Activated CD8-positive, alpha-beta T cell treated with anti-CD3 and anti-CD28 coated beads for 36 hours (primary cell): ENCODE data around the gene HEATR5A. TPM values are rescaled to one million over a fixed set of nuclear protein-coding genes. Genes with fewer than 3 reads are reported as not detected.

ENCODE experiments used
- ATAC-seq: fragments of 200-7000 bp; cut with Tn5 transposase; one replicate; pipeline ENCODE4 v1.10.0; 2021; ENCODE audit warnings: mild to moderate bottlenecking, moderate library complexity
- CTCF ChIA-PET: fragments of 350-600 bp; sonication (Branson Sonifier 250); formaldehyde crosslinking; loops from one replicate; lab custom pipeline; 2021; ENCODE audit warnings: antibody characterized with exemption; lab: Charles Lee
- POLR2A ChIA-PET: fragments of 350-600 bp; sonication (Branson Sonifier 250); formaldehyde crosslinking; loops from one replicate; lab custom pipeline; 2021; ENCODE audit warnings: antibody characterized with exemption; lab: Charles Lee
- DNase-seq: peaks from one replicate; pipeline ENCODE4 v3.0.0-alpha.2; 2020
- H3K27ac Mint-ChIP-seq: one replicate; pipeline ENCODE4 v1.8.0; 2021; ENCODE audit warnings: mild to moderate bottlenecking, mixed read lengths
- H3K27me3 Mint-ChIP-seq: one replicate; pipeline ENCODE4 v1.8.0; 2021; ENCODE audit warnings: mixed read lengths
- H3K36me3 Mint-ChIP-seq: one replicate; pipeline ENCODE4 v1.8.0; 2021; ENCODE audit warnings: low read depth, mixed read lengths
- H3K4me1 Mint-ChIP-seq: one replicate; pipeline ENCODE4 v1.8.0; 2021; ENCODE audit warnings: low read depth, mixed read lengths
- H3K4me3 Mint-ChIP-seq: one replicate; pipeline ENCODE4 v1.8.0; 2021; ENCODE audit warnings: mild to moderate bottlenecking, moderate library complexity, mixed read lengths
- H3K9me3 Mint-ChIP-seq: one replicate; pipeline ENCODE4 v1.8.0; 2021; ENCODE audit warnings: mixed read lengths
- CTCF ChIP-seq: fragments of 200-600 bp; IDR thresholded peaks from one replicate; pipeline ENCODE4 v1.8.0; 2022; ENCODE audit warnings: antibody characterized with exemption, mild to moderate bottlenecking
- intact Hi-C: fragments of 100-400 bp; cut with micrococcal nuclease; formaldehyde crosslinking; loops from one replicate; pipeline ENCODE4 v1.10.0; 2022
- total RNA-seq, 2 experiments: library from RNA; stranded (reverse); gene quantifications; one replicate each; pipeline ENCODE4 v1.2.3, GENCODE V29; 2021

Gene HEATR5A
- total RNA-seq, 2 experiments from 2014 or later, result 12.7 to 15.7 TPM

GRCh38 chr14:31266437-31267331 is 153.7 kb downstream of the HEATR5A start:
- ATAC-seq (no peak), DNase-seq (no peak)
- intact Hi-C loops, result no loop called here
- Mint-ChIP-seq H3K9me3 (peaks cover 2% of the 10 kb centered on the region), H3K27ac (no peak overlapping the region), H3K4me3 (no peak overlapping the region), H3K4me1 (peaks cover 2% of the 10 kb centered on the region), H3K36me3 (no peaks in the 10 kb centered on the region), H3K27me3 (no peaks in the 10 kb centered on the region)
- ChIA-PET CTCF (no interaction called here), POLR2A (no interaction called here)
- TF ChIP-seq CTCF, result no peak

GRCh38 chr14:31265701-31266398 is 154.5 kb downstream of the HEATR5A start:
- H3K27me3 Mint-ChIP-seq, result no peaks in the 10 kb centered on the region
- H3K27ac Mint-ChIP-seq, result no peak overlapping the region
- no peaks in the 10 kb centered on the region for H3K36me3 Mint-ChIP-seq
- peaks cover 2% of the 10 kb centered on the region for H3K9me3 Mint-ChIP-seq
- no peak for DNase-seq
- intact Hi-C loops, result no loop called here
- POLR2A ChIA-PET, result interaction anchor here (0.7 kb wide), 2 partner anchors 76 to 78 kb away, joined by 3 to 4 read pairs; no protein-coding TSS in a partner anchor
- TF ChIP-seq CTCF, result no peak
- no peak for ATAC-seq
- CTCF ChIA-PET, result no interaction called here
- peaks cover 2% of the 10 kb centered on the region for H3K4me1 Mint-ChIP-seq
- no peak overlapping the region for H3K4me3 Mint-ChIP-seq

GRCh38 chr14:31263485-31264133 is 156.7 kb downstream of the HEATR5A start:
- no peak overlapping the region for H3K27ac Mint-ChIP-seq
- POLR2A ChIA-PET, result interaction anchor here (1.2 kb wide), 1 partner anchor 56 kb away, joined by 3 read pairs; the partner anchor contains the start of gene HECTD1
- CTCF ChIA-PET, result interaction anchor here (0.6 to 1.6 kb wide), 4 partner anchors 10 to 212 kb away, joined by 3 read pairs; no protein-coding TSS in a partner anchor

More at GRCh38 chr14:31263485-31264133, 156.7 kb downstream of the HEATR5A start:
- Mint-ChIP-seq H3K27me3 (no peaks in the 10 kb centered on the region), H3K4me1 (peaks cover 2% of the 10 kb centered on the region), H3K36me3 (no peaks in the 10 kb centered on the region), H3K9me3 (no peaks in the 10 kb centered on the region), H3K4me3 (no peak overlapping the region)
- intact Hi-C loops, result no loop called here
- ATAC-seq (no peak), DNase-seq (no peak)
- TF ChIP-seq CTCF, result no peak
